ENCODE data around the gene MICOS13.
A peak's percentile ranks its signal among the peaks of the same experiment; 100 is the strongest.

DNA sequence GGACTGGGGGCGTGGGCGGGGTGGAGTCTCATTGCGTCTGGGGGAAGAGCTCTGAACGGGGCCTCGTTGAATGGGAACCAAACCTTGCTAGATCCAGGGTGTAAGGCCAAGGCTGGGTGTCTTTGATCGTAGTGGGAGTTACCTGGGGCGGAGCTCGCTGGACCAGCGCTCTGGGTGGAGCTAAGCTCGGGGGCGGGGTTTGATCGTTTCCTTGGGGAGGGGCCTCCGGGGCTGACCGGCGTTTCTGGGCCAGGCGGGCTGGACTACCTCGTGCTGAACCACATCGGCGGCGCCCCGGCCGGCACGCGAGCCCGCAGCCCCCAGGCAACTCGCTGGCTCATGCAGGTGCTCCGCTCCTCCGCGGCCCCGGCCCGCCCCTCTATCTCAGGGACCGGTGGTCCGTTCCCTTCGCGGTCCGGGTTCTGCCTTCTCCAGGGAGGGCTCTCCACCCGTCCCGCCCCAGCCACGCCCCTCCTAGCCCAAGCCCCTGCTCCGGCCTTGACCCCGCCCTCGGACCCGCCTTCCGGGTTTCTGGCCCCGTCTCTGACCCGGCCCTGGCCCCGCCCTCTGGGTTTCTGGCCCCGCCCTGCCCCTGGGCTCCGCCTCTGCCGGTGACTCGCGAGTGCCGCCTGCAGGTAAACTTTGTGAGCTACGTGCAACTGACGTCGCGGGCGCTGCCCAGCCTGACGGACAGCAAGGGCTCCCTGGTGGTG lies 6.5 kb upstream of the MICOS13 start:
- TF ChIP-seq, protein P1, sequence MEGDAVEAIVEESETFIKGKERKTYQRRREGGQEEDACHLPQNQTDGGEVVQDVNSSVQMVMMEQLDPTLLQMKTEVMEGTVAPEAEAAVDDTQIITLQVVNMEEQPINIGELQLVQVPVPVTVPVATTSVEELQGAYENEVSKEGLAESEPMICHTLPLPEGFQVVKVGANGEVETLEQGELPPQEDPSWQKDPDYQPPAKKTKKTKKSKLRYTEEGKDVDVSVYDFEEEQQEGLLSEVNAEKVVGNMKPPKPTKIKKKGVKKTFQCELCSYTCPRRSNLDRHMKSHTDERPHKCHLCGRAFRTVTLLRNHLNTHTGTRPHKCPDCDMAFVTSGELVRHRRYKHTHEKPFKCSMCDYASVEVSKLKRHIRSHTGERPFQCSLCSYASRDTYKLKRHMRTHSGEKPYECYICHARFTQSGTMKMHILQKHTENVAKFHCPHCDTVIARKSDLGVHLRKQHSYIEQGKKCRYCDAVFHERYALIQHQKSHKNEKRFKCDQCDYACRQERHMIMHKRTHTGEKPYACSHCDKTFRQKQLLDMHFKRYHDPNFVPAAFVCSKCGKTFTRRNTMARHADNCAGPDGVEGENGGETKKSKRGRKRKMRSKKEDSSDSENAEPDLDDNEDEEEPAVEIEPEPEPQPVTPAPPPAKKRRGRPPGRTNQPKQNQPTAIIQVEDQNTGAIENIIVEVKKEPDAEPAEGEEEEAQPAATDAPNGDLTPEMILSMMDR (IDR thresholded peaks at IDR 0.05): peak in 5 of 7 experiments; percentile 68 to 85 (median 72)
- TF ChIP-seq POLR2A (IDR thresholded peaks at IDR 0.05) (no peak), EP300 (IDR thresholded peaks at IDR 0.05) (no peak)
